ENCODE data around the gene POLN.

POLN gene

GRCh38 chr4:2126309-2127043 lies 115.4 kb downstream of the POLN start:
- DNase-seq: no peak

- no peak for DNase-seq
Observed at GRCh38 chr4:2125831-2126230, 116.1 kb downstream of the POLN start.

GRCh38 chr4:2125023-2125422 lies 116.9 kb downstream of the POLN start:
- DNase-seq: no peak

GRCh38 chr4:2116687-2117400 lies 125.1 kb downstream of the POLN start:
- DNase-seq: no peak

- no peak for DNase-seq
Observed at GRCh38 chr4:2105559-2105958, 136.4 kb downstream of the POLN start.

GRCh38 chr4:2104556-2105345 lies 137.2 kb downstream of the POLN start:
- DNase-seq: no peak

GRCh38 chr4:2103843-2104547 lies 137.9 kb downstream of the POLN start:
- DNase-seq: no peak

- DNase-seq: no peak
Observed at GRCh38 chr4:2103127-2103842, 138.6 kb downstream of the POLN start.

- no peak for DNase-seq
Observed at GRCh38 chr4:2102045-2102883, 139.7 kb downstream of the POLN start.

- no peak for DNase-seq
Observed at GRCh38 chr4:2101346-2102044, 140.4 kb downstream of the POLN start.

- DNase-seq: no peak
Observed at GRCh38 chr4:2096073-2096609, 145.8 kb downstream of the POLN start.

GRCh38 chr4:2095236-2096072 lies 146.5 kb downstream of the POLN start:
- no peak for DNase-seq

GRCh38 chr4:2094545-2094944 lies 147.4 kb downstream of the POLN start:
- DNase-seq: no peak

GRCh38 chr4:2093265-2093664 lies 148.7 kb downstream of the POLN start:
- no peak for DNase-seq

- DNase-seq: peak in 3 of 56 donors; percentile 6 to 42 (median 33)
Observed at GRCh38 chr4:2092669-2093053, 149.3 kb downstream of the POLN start.

- peak in 1 of 56 donors; percentile 62 for DNase-seq
Observed at GRCh38 chr4:2091990-2092668, 149.8 kb downstream of the POLN start.

GRCh38 chr4:2090642-2091041 lies 151.3 kb downstream of the POLN start:
- DNase-seq: no peak

All from amygdala (tissue), 56 donors.